ENCODE results near the gene RNF183. TPM values are rescaled to one million over a fixed set of nuclear protein-coding genes. Genes with fewer than 3 reads are reported as not detected.

Gene RNF183
- total RNA-seq, 2 donors from 2014 or later = not detected

DNA sequence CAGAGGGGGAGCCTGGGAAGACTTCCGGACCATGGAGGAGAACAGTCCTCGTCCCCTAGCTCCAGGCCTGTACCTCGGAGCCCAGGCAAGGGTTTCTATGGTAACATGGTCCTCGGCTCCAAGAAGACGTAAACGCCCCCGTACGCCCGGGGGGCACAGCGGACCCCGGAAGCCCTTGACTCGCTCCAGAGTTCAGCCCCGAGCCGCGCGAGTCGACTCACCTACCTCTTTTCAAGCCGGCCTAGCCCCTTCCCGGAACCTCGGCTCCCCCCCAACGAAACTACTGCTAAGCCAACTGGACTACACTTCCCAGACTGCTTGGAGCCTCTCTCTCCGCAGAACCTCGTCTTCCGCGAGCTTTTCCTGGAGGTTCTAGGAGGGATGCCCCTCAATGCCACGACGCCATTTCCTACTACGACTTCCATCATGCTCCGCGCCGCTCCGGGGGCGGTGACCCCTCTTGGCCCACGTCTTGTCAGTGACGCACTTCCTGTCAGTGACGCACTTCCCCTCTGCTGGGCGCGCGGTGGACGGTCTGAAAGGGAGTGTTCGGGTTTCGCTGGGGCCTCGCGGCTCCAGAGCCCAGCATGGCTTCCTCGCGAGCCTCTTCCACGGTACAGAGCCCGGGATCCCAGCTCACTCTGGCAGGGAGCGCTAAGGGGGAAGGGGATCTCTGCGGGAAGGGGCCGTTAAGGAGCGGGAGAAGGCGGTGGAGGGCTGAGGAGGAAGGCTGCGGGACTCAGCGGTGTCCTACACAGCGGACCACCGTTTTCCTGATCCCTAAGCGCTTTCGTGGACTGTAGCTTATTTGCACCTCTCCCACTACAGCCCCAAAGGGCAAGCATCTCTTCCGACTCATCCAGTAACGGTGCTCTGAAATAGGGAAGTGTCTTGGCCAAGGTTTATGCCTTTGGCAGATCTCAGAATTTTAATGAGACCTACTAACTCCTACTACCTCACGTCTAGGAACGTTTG lies 27.7 kb downstream of the RNF183 start, which contains the start of the genes CDC26 and PRPF4:
TSS of gene CDC26 (minus strand) at position 416 of the 975 bp plus-strand sequence. CDS start 3,065 bp downstream, outside the sequence.
TSS of gene PRPF4 (plus strand) at position 502 of the 975 bp plus-strand sequence. CDS start at position 588, 86 bp downstream.
- peak within 1 kb of the TSS; percentile 89 to 94 (median 90) for H3K27ac ChIP-seq
- no peaks in the 10 kb centered on the region for H3K9me3 ChIP-seq
- H3K36me3 ChIP-seq (replicated peaks in 1 of 2; ENCODE audit: insufficient read depth in 1 of 2, low read depth in 2 of 2) = peaks cover 0 to 20% of the 10 kb centered on the region in 2 donors
- peaks cover 21% of the 10 kb centered on the region for H3K4me1 ChIP-seq
- 0 to 1% methylated on average over 12 to 63 of the region's 63 CpGs for WGBS, 2 donors
- H3K27me3 ChIP-seq = no peaks in the 10 kb centered on the region
- peak; percentile 83 to 96 (median 94) for TF ChIP-seq POLR2A (IDR thresholded peaks at IDR 0.05)
- TF ChIP-seq, protein P1, sequence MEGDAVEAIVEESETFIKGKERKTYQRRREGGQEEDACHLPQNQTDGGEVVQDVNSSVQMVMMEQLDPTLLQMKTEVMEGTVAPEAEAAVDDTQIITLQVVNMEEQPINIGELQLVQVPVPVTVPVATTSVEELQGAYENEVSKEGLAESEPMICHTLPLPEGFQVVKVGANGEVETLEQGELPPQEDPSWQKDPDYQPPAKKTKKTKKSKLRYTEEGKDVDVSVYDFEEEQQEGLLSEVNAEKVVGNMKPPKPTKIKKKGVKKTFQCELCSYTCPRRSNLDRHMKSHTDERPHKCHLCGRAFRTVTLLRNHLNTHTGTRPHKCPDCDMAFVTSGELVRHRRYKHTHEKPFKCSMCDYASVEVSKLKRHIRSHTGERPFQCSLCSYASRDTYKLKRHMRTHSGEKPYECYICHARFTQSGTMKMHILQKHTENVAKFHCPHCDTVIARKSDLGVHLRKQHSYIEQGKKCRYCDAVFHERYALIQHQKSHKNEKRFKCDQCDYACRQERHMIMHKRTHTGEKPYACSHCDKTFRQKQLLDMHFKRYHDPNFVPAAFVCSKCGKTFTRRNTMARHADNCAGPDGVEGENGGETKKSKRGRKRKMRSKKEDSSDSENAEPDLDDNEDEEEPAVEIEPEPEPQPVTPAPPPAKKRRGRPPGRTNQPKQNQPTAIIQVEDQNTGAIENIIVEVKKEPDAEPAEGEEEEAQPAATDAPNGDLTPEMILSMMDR (IDR thresholded peaks at IDR 0.05) = peak in 1 of 7 experiments; percentile 8
- peak; percentile 96 to 97 (median 96) for DNase-seq
- peak; percentile 98 for ATAC-seq
- H3K4me3 ChIP-seq = peak within 1 kb of the TSS; percentile 69 to 86
- intact Hi-C loops (cut with DNase I) = no loop called here

DNA sequence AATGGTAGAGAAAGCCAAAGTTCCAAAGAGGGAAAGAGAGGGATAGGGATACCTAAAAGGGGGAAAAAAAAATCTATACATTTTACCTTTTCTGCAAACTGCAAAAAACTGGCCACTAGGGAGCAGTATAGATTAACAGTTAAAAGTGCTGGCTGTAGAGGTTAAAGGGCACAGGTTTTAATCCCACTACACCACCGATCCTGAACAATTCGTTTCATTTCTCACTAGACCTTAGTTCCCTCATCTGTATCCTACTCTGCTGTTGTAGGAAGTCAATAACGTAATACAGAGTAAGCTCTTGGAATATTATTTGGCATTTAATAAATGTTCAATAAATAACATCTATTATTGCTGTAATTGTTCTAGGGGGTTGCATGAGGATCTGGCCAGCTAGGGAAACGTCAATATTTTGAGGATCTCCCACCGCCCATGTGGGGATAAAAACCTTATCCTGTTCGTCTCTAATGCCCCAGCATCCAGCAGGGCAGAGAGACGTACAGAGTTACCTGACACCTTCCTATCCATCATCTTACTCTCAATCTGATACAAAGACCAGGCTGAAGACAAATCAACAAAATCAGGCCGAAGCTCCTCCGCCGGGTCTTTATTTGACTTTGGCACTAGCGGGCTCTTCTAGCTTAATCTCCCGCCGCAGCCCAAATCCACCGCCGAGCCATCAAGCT lies 28.6 kb downstream of the RNF183 start:
- DNase-seq = peak in 1 of 4 donors; percentile 47
- WGBS, 2 donors = 0% methylated on average over 11 to 15 of the region's 15 CpGs
- Histone ChIP-seq H3K4me3 (peak overlapping the region; percentile 69 to 86), H3K9me3 (no peaks in the 10 kb centered on the region), H3K36me3 (replicated peaks in 1 of 2; ENCODE audit: insufficient read depth in 1 of 2, low read depth in 2 of 2) (peaks cover 0 to 19% of the 10 kb centered on the region in 2 donors), H3K4me1 (peaks cover 21% of the 10 kb centered on the region), H3K27me3 (no peaks in the 10 kb centered on the region), H3K27ac (peak overlapping the region; percentile 89 to 94 (median 90))
- peak; percentile 38 for ATAC-seq
- no peak for TF ChIP-seq POLR2A (IDR thresholded peaks at IDR 0.05)
- TF ChIP-seq, protein P1 (IDR thresholded peaks at IDR 0.05) = peak; percentile 53 to 75 (median 67)
- intact Hi-C loops (cut with DNase I) = loop anchor here (5.0 kb wide), 1 partner anchor 138 kb away; the partner anchor contains the start of genes C9orf43 and POLE3

DNA sequence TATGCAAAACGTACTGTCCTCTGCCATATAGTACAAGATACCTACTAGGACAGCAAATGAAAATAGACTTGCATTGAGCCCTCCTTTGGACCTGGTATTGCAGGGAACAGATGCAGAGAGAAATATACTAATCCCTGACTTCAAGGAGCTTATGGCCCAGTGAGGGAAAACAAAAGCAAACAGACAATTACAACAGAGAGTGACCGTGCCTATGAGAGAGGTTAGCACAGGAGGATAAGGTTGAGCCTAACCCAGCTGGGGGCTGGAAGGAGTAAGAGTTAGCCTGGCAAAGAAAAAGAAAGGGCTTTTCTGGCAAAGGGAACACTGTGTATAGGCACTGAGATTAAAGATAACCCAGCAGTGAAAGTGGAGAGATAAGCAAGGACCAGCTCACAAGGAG lies 33.3 kb downstream of the RNF183 start:
- H3K36me3 ChIP-seq (replicated peaks in 1 of 2; ENCODE audit: insufficient read depth in 1 of 2, low read depth in 2 of 2) = peaks cover 0 to 18% of the 10 kb centered on the region in 2 donors
- intact Hi-C loops (cut with DNase I) = loop anchor here (5.0 kb wide), 1 partner anchor 142 kb away; the partner anchor contains the start of genes C9orf43 and POLE3
- no peaks in the 10 kb centered on the region for H3K27me3 ChIP-seq
- no peak for TF ChIP-seq POLR2A (IDR thresholded peaks at IDR 0.05)
- TF ChIP-seq, protein P1 (IDR thresholded peaks at IDR 0.05) = no peak
- ATAC-seq = no peak
- H3K27ac ChIP-seq = no peak overlapping the region
- H3K4me1 ChIP-seq = peaks cover 10% of the 10 kb centered on the region
- no peaks in the 10 kb centered on the region for H3K9me3 ChIP-seq
- no peak for DNase-seq
- no peak overlapping the region for H3K4me3 ChIP-seq
- 74 to 83% methylated on average over 2 of the region's 2 CpGs for WGBS, 2 donors

DNA sequence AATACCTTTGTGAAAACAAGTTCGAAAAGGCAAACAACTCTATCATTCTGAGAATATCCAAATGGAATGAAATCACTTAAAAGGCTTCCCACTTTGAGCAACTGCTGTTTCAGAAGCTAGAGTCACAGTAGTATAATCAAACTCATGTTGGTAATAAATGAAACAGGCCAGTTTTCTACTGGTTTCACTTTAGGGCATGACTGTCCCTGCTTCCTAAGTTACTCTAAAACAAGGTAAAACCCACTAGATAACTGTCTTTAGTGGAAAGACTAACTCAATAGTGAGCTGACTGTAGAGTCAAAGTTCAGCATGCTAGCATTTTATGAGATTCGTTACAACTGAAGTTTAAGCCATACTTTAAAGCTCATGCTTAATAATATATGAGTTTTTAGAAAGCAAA lies 33.8 kb downstream of the RNF183 start:
- intact Hi-C loops (cut with DNase I) = no loop called here
- TF ChIP-seq, protein P1 (IDR thresholded peaks at IDR 0.05) = no peak
- TF ChIP-seq POLR2A (IDR thresholded peaks at IDR 0.05) = no peak
- Histone ChIP-seq H3K4me3 (no peak overlapping the region), H3K27me3 (no peaks in the 10 kb centered on the region), H3K27ac (no peak overlapping the region), H3K4me1 (peaks cover 7% of the 10 kb centered on the region), H3K9me3 (no peaks in the 10 kb centered on the region), H3K36me3 (replicated peaks in 1 of 2; ENCODE audit: insufficient read depth in 1 of 2, low read depth in 2 of 2) (peaks cover 0 to 18% of the 10 kb centered on the region in 2 donors)
- ATAC-seq (no peak), DNase-seq (no peak)
- WGBS, 2 donors = 84 to 94% methylated on average over 2 of the region's 2 CpGs

Measured in body of pancreas (tissue), 4 donors.